Measurements from ENCODE around the gene LHFPL3. TPM values are rescaled to one million over a fixed set of nuclear protein-coding genes. Genes with fewer than 3 reads are reported as not detected.

Gene LHFPL3
- total RNA-seq, 1 experiment from 2014 or later: not detected

DNA sequence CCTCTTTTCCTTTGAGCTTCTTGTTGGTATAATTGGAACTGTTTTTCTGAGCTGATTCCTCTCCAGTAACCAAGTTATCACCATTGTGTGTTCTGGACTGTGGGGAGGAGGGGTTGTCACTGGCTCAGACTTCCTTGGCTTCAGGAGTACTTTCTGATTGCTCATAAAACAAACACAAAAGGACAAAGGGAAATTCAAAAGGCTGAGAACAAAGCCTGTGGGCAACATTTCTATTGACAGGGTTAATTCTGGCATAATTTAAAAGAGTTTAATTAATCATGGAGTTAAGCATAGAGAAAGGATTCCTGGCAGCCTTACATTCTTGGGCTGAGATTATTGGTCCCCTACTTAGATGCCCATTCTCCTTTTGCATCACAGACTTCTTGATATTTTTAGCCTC lies 462.7 kb downstream of the LHFPL3 start:
- Histone ChIP-seq H3K23ac (ENCODE audit: insufficient read length, low read depth, low read length) (no peak overlapping the region), H3K79me2 (ENCODE audit: insufficient read depth, low read length) (no peaks in the 10 kb centered on the region), H2BK15ac (ENCODE audit: low read depth, low read length) (no peak overlapping the region), H3K23me2 (ENCODE audit: insufficient read length, low read depth, low read length, poor library complexity, severe bottlenecking) (no peaks in the 10 kb centered on the region), H3K18ac (ENCODE audit: insufficient read length, low read depth, low read length) (no peak overlapping the region), H4K91ac (ENCODE audit: insufficient read length, low read depth, low read length) (no peak overlapping the region), H3K27me3 (ENCODE audit: insufficient read depth, low read length) (no peaks in the 10 kb centered on the region), H2BK120ac (ENCODE audit: low read depth, low read length, poor library complexity, severe bottlenecking) (no peak overlapping the region), H3K14ac (ENCODE audit: insufficient read depth, low read length) (no peak overlapping the region), H2BK12ac (ENCODE audit: insufficient read length, low read depth, low read length) (no peak overlapping the region), H2BK5ac (ENCODE audit: insufficient read length, low read length) (no peak overlapping the region), H3K79me1 (ENCODE audit: insufficient read depth, low read depth, low read length, poor library complexity, severe bottlenecking) (no peaks in the 10 kb centered on the region), H4K20me1 (ENCODE audit: control insufficient read depth, insufficient read depth, insufficient read length) (no peaks in the 10 kb centered on the region), H4K5ac (ENCODE audit: insufficient read length, low read depth, low read length) (no peak overlapping the region), H3K4me1 (ENCODE audit: insufficient read depth, low read length) (no peaks in the 10 kb centered on the region), H4K8ac (replicated peaks; ENCODE audit: insufficient read length, low read depth, low read length) (no peak overlapping the region), H3K56ac (ENCODE audit: insufficient read length, low read depth, low read length) (no peak overlapping the region), H2BK20ac (ENCODE audit: low read depth, low read length, poor library complexity, severe bottlenecking) (no peak overlapping the region), H3K9ac (ENCODE audit: extremely low read depth, insufficient read length, low read length) (no peak overlapping the region), H3K4me2 (ENCODE audit: insufficient read depth, insufficient read length, low read length) (no peak overlapping the region), H3K4ac (ENCODE audit: low read depth, low read length) (no peak overlapping the region), H3T11ph (ENCODE audit: low read length) (no peak overlapping the region), H2AK5ac (ENCODE audit: insufficient read length, low read length) (no peak overlapping the region), H3K9me3 (ENCODE audit: control insufficient read depth, low read depth, low read length) (no peaks in the 10 kb centered on the region), H2AFZ (ENCODE audit: low read length) (no peak overlapping the region), H3K27ac (ENCODE audit: insufficient read length, low read depth, low read length) (no peak overlapping the region)
- TF ChIP-seq, protein P1, sequence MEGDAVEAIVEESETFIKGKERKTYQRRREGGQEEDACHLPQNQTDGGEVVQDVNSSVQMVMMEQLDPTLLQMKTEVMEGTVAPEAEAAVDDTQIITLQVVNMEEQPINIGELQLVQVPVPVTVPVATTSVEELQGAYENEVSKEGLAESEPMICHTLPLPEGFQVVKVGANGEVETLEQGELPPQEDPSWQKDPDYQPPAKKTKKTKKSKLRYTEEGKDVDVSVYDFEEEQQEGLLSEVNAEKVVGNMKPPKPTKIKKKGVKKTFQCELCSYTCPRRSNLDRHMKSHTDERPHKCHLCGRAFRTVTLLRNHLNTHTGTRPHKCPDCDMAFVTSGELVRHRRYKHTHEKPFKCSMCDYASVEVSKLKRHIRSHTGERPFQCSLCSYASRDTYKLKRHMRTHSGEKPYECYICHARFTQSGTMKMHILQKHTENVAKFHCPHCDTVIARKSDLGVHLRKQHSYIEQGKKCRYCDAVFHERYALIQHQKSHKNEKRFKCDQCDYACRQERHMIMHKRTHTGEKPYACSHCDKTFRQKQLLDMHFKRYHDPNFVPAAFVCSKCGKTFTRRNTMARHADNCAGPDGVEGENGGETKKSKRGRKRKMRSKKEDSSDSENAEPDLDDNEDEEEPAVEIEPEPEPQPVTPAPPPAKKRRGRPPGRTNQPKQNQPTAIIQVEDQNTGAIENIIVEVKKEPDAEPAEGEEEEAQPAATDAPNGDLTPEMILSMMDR (conservative IDR thresholded peaks at IDR 0.05): no peak
- Mint-ChIP-seq H3K36me3 (ENCODE audit: insufficient read depth in 1 of 3, low read depth in 3 of 3) (no peaks in the 10 kb centered on the region), H3K9me3 (no peaks in the 10 kb centered on the region), H3K4me3 (no peak overlapping the region), H3K27me3 (ENCODE audit: low read depth) (peaks cover 4% of the 10 kb centered on the region), H3K27ac (no peak overlapping the region), H3K4me1 (peaks cover 2 to 4% of the 10 kb centered on the region in 2 experiments)
- DNase-seq: no peak
